Stimulated activated CD8-positive, alpha-beta memory T cell treated with anti-CD3 and anti-CD28 coated beads, Interleukin-4, amount 100 ng/mL, for 4 hours (primary cell): ENCODE results near the gene PABPN1L.

ENCODE experiments used
- DNase-seq, 2 donors: peaks; one replicate each; pipeline ENCODE4 v3.0.0-alpha.2; 2020; ENCODE audit warnings: low read depth in 2 of 2, low spot score in 1 of 2

The PABPN1L gene

GRCh38 chr16:88866151-88866920, at the start of gene PABPN1L:
TSS of gene PABPN1L (minus strand) at chr16:88866660. CDS start at chr16:88866606, 54 bp downstream.
- no peak for DNase-seq

GRCh38 chr16:88915639-88916327, 49.3 kb upstream of the PABPN1L start:
- DNase-seq: no peak

GRCh38 chr16:88914750-88915368, 48.4 kb upstream of the PABPN1L start:
- DNase-seq: no peak

- no peak for DNase-seq
Observed at GRCh38 chr16:88913870-88914269, 47.4 kb upstream of the PABPN1L start.

- no peak for DNase-seq
Observed at GRCh38 chr16:88913001-88913612, 46.6 kb upstream of the PABPN1L start.

- no peak for DNase-seq
Observed at GRCh38 chr16:88912556-88912955, 46.1 kb upstream of the PABPN1L start.

GRCh38 chr16:88911946-88912310, 45.5 kb upstream of the PABPN1L start:
- no peak for DNase-seq

- no peak for DNase-seq
Observed at GRCh38 chr16:88911136-88911945, 44.9 kb upstream of the PABPN1L start.

- no peak for DNase-seq
Observed at GRCh38 chr16:88910284-88911135, 44.0 kb upstream of the PABPN1L start.

GRCh38 chr16:88909431-88910210, 43.2 kb upstream of the PABPN1L start:
- DNase-seq: no peak

GRCh38 chr16:88908307-88908706, 41.8 kb upstream of the PABPN1L start:
- no peak for DNase-seq

GRCh38 chr16:88907768-88908167, 41.3 kb upstream of the PABPN1L start:
- no peak for DNase-seq

- no peak for DNase-seq
Observed at GRCh38 chr16:88906535-88907105, 40.2 kb upstream of the PABPN1L start.

GRCh38 chr16:88906020-88906419, 39.6 kb upstream of the PABPN1L start:
- no peak for DNase-seq

- no peak for DNase-seq
Observed at GRCh38 chr16:88905563-88905962, 39.1 kb upstream of the PABPN1L start.

- no peak for DNase-seq
Observed at GRCh38 chr16:88904676-88905365, 38.4 kb upstream of the PABPN1L start.

GRCh38 chr16:88903267-88903666, 36.8 kb upstream of the PABPN1L start:
- no peak for DNase-seq

GRCh38 chr16:88902744-88903143, 36.3 kb upstream of the PABPN1L start:
- DNase-seq: no peak
